ENCODE measurements around the gene PRCP.

- TF ChIP-seq POLR2A (IDR thresholded peaks at IDR 0.05; ENCODE audit: low read length): no peak
- peak; percentile 24 for TF ChIP-seq GATA1 (IDR thresholded peaks at IDR 0.05; ENCODE audit: low read depth, low read length)
Observed at GRCh38 chr11:82790723-82791484, 109.3 kb downstream of the PRCP start.
